H1 (cell line): ENCODE measurements around the gene RIBC1. TPM values are rescaled to one million over a fixed set of nuclear protein-coding genes. Genes with fewer than 3 reads are reported as not detected.

Experiments used
- CTCF ChIA-PET: fragments of 300-600 bp; sonication (Branson Sonifier 250); formaldehyde crosslinking; loops from one replicate; lab custom pipeline; 2021; ENCODE audit not compliant: partially characterized antibody; lab: Charles Lee
- POLR2A ChIA-PET: fragments of 300-600 bp; sonication (Branson Sonifier 250); formaldehyde crosslinking; loops from one replicate; lab custom pipeline; 2021; ENCODE audit warnings: inconsistent platforms; ENCODE audit not compliant: partially characterized antibody; lab: Charles Lee
- DNase-seq, 2 experiments: peaks; one replicate each; pipeline versions ENCODE4 v3.0.0 to v3.0.0-alpha.2; 2010 to 2022; ENCODE audit warnings: low spot score in 2 of 2, low read depth in 1 of 2, mixed read lengths in 1 of 2
- FAIRE-seq: peaks from 2 replicates; lab custom pipeline; 2011; peaks lifted over from hg19 to GRCh38; lab: Jason Lieb, UNC
- H2AFZ ChIP-seq: 2 replicates; pipeline ENCODE4 v1.8.1; 2012; ENCODE audit warnings: low read length, inconsistent platforms
- H2AK5ac ChIP-seq: 2 replicates; pipeline ENCODE4 v1.6.1; 2013; ENCODE audit warnings: low read depth, low read length
- H2BK120ac ChIP-seq: replicated peaks from 2 replicates; pipeline ENCODE3; 2013; ENCODE audit warnings: low read depth, low read length, inconsistent platforms
- H2BK12ac ChIP-seq: 2 replicates; pipeline ENCODE4 v1.6.1; 2013; ENCODE audit warnings: low read depth, low read length
- H2BK15ac ChIP-seq: 2 replicates; pipeline ENCODE4 v1.6.1; 2013; ENCODE audit warnings: low read length
- H2BK20ac ChIP-seq: 2 replicates; pipeline ENCODE4 v1.6.1; 2013; ENCODE audit warnings: low read length
- H2BK5ac ChIP-seq: 2 replicates; pipeline ENCODE4 v1.6.1; 2013; ENCODE audit warnings: low read depth, low read length
- H3K14ac ChIP-seq: 2 replicates; pipeline ENCODE4 v1.6.1; 2013; ENCODE audit warnings: inconsistent platforms; ENCODE audit not compliant: insufficient read length
- H3K18ac ChIP-seq: 2 replicates; pipeline ENCODE4 v1.6.1; 2013; ENCODE audit warnings: low read length; ENCODE audit errors: extremely low read depth
- H3K23ac ChIP-seq: 2 replicates; pipeline ENCODE4 v1.6.1; 2013; ENCODE audit warnings: inconsistent platforms; ENCODE audit not compliant: insufficient read length
- H3K23me2 ChIP-seq: 2 replicates; pipeline ENCODE4 v1.6.1; 2013; ENCODE audit warnings: low read depth, low read length
- H3K27ac ChIP-seq: 2 replicates; pipeline ENCODE4 v1.6.1; 2011; ENCODE audit warnings: low read depth, low read length, inconsistent platforms
- H3K27me3 ChIP-seq, 4 experiments: replicated peaks in 1 of 4; 1 replicate in 1 of 4; 2 replicates in 3 of 4; pipeline versions ENCODE4 v1.6.1 to v1.8.1; 2011 to 2013; ENCODE audit warnings: low read length in 3 of 4, mild to moderate bottlenecking in 3 of 4, inconsistent platforms in 2 of 4, mixed read lengths in 2 of 4, moderate library complexity in 1 of 4; ENCODE audit not compliant: control insufficient read depth in 3 of 4, insufficient read depth in 3 of 4; ENCODE audit errors: extremely low read depth in 1 of 4
- H3K36me3 ChIP-seq, 4 experiments: 2 replicates each; pipeline versions ENCODE4 v1.6.1 to v1.8.1; 2011 to 2013; ENCODE audit warnings: mild to moderate bottlenecking in 4 of 4, low read length in 3 of 4, moderate library complexity in 2 of 4, control low read depth in 1 of 4, inconsistent platforms in 1 of 4; ENCODE audit not compliant: insufficient read depth in 4 of 4, control insufficient read depth in 2 of 4
- H3K4ac ChIP-seq: replicated peaks from 2 replicates; pipeline ENCODE3; 2013; ENCODE audit warnings: low read length, low read depth, mixed read lengths, inconsistent platforms; ENCODE audit not compliant: insufficient read length
- H3K4me1 ChIP-seq, 4 experiments: replicated peaks in 1 of 4; 1 replicate in 1 of 4; 2 replicates in 3 of 4; pipeline versions ENCODE4 v1.6.1 to v1.8.1; 2011 to 2013; ENCODE audit warnings: low read length in 3 of 4, inconsistent platforms in 2 of 4, mixed read lengths in 1 of 4; ENCODE audit not compliant: insufficient read depth in 4 of 4, control insufficient read depth in 3 of 4
- H3K4me2 ChIP-seq, 2 experiments: 2 replicates each; pipeline versions ENCODE4 v1.6.1 to v1.8.1; 2011 to 2013; ENCODE audit warnings: low read depth in 2 of 2, low read length in 2 of 2, control low read depth in 1 of 2, inconsistent platforms in 1 of 2, mild to moderate bottlenecking in 1 of 2; ENCODE audit not compliant: insufficient read depth in 1 of 2
- H3K4me3 ChIP-seq, 4 experiments: fragments of 200-600, 300-600 bp in 1 of 4; sonication (generic), shearing (Covaris generic), sonication (Bioruptor Twin) in 1 of 4; 2 replicates each; pipeline versions ENCODE4 v1.5.1 to v1.8.1; 2011 to 2016; ENCODE audit warnings: low read length in 4 of 4, low read depth in 3 of 4, control low read depth in 2 of 4, inconsistent platforms in 2 of 4, mild to moderate bottlenecking in 2 of 4, mixed read lengths in 1 of 4, moderate library complexity in 1 of 4; ENCODE audit not compliant: insufficient read depth in 2 of 4; ENCODE audit errors: extremely low read depth in 1 of 4
- H3K56ac ChIP-seq: replicated peaks from 2 replicates; pipeline ENCODE3; 2013; ENCODE audit warnings: low read depth, mild to moderate bottlenecking, mixed read lengths, low read length, inconsistent platforms; ENCODE audit not compliant: insufficient read length
- H3K79me1 ChIP-seq: 2 replicates; pipeline ENCODE4 v1.6.1; 2013; ENCODE audit warnings: low read depth, low read length, control low read depth
- H3K79me2 ChIP-seq, 2 experiments: 2 replicates each; pipeline versions ENCODE4 v1.6.1 to v1.8.1; 2012 to 2013; ENCODE audit warnings: low read length in 2 of 2, mild to moderate bottlenecking in 2 of 2, inconsistent platforms in 1 of 2; ENCODE audit not compliant: insufficient read depth in 2 of 2, control insufficient read depth in 1 of 2
- H3K9ac ChIP-seq, 4 experiments: replicated peaks in 1 of 4; 1 replicate in 1 of 4; 2 replicates in 3 of 4; pipeline versions ENCODE4 v1.6.1 to v1.8.1; 2011 to 2013; ENCODE audit warnings: low read depth in 3 of 4, low read length in 3 of 4, control low read depth in 2 of 4, mild to moderate bottlenecking in 2 of 4, moderate library complexity in 2 of 4, inconsistent platforms in 1 of 4; ENCODE audit errors: extremely low read depth in 1 of 4
- H3K9me3 ChIP-seq, 2 experiments: 2 replicates each; pipeline versions ENCODE4 v1.6.1 to v1.8.1; 2012 to 2013; ENCODE audit warnings: mild to moderate bottlenecking in 2 of 2, moderate library complexity in 2 of 2, control low read depth in 1 of 2, inconsistent platforms in 1 of 2, low read depth in 1 of 2, low read length in 1 of 2, mixed read lengths in 1 of 2; ENCODE audit not compliant: insufficient read depth in 2 of 2
- H4K20me1 ChIP-seq, 2 experiments: replicated peaks in 1 of 2; 2 replicates each; pipeline versions ENCODE3 to v1.8.1; 2011 to 2013; ENCODE audit warnings: inconsistent platforms in 2 of 2, low read length in 2 of 2, mild to moderate bottlenecking in 1 of 2; ENCODE audit not compliant: insufficient read depth in 2 of 2, control insufficient read depth in 1 of 2
- H4K5ac ChIP-seq: 2 replicates; pipeline ENCODE4 v1.6.1; 2013; ENCODE audit warnings: low read length, low read depth, mixed read lengths, inconsistent platforms; ENCODE audit not compliant: insufficient read length
- H4K8ac ChIP-seq: 2 replicates; pipeline ENCODE4 v1.8.0; 2013; ENCODE audit warnings: mild to moderate bottlenecking, moderate library complexity, low read length, inconsistent platforms; ENCODE audit not compliant: insufficient read depth; ENCODE audit errors: extremely low read depth
- H4K91ac ChIP-seq: replicated peaks from 2 replicates; pipeline ENCODE3; 2013; ENCODE audit warnings: low read length, mixed read lengths, inconsistent platforms; ENCODE audit not compliant: insufficient read length
- JUN ChIP-seq: IDR thresholded peaks from 2 replicates; pipeline ENCODE4 v1.6.1; 2011; ENCODE audit warnings: low read depth, mild to moderate bottlenecking, improper control_type of control experiment, low read length
- KDM1A ChIP-seq: fragments of 200-600, 300-600 bp; sonication (generic); IDR thresholded peaks from 2 replicates; pipeline ENCODE4 v1.7.1; 2016; ENCODE audit warnings: mild to moderate bottlenecking, low read length, borderline replicate concordance
- POU5F1 ChIP-seq: IDR thresholded peaks from 2 replicates; pipeline ENCODE4 v1.6.1; 2011; ENCODE audit warnings: low read depth, mild to moderate bottlenecking, low read length, moderate library complexity
- SAP30 ChIP-seq: fragments of 300-600 bp; sonication (generic); IDR thresholded peaks from 2 replicates; pipeline ENCODE4 v1.7.1; 2012; ENCODE audit warnings: low read length, moderate library complexity, mild to moderate bottlenecking, inconsistent platforms; ENCODE audit not compliant: insufficient read depth, insufficient replicate concordance
- SIN3A ChIP-seq, 2 experiments: IDR thresholded peaks in 1 of 2; conservative IDR thresholded peaks in 1 of 2; 2 replicates each; pipeline ENCODE4 v1.6.1; 2011 to 2012; ENCODE audit warnings: low read length in 2 of 2, improper control_type of control experiment in 1 of 2, low read depth in 1 of 2, mild to moderate bottlenecking in 1 of 2
- WGBS, 2 experiments: shearing (Covaris generic) in 1 of 2; methylation state at CpG; one replicate each; pipeline versions ENCODE4 v1.1.6 to v1.1.7; 2013 to 2015; ENCODE audit warnings: low lambda C conversion rate in 2 of 2, mixed read lengths in 2 of 2, inconsistent platforms in 1 of 2, low coverage in 1 of 2, missing lambda C conversion rate in 1 of 2; ENCODE audit not compliant: insufficient replicate concordance in 2 of 2, insufficient coverage in 1 of 2, insufficient read length in 1 of 2; ENCODE audit errors: extremely low coverage in 1 of 2, missing lambda C conversion rate in 1 of 2; 5-methylcytosine and 5-hydroxymethylcytosine counted together
- polyA plus RNA-seq, 7 experiments: library from polyadenylated mRNA; depleted of rRNA in 3 of 7; stranded (reverse) in 5 of 7; unstranded in 2 of 7; fragments of >200 nt in 5 of 7; fragments of 200-250 nt in 2 of 7; gene quantifications; 1 replicate in 5 of 7; 2 replicates in 1 of 7; 4 replicates in 1 of 7; pipeline versions ENCODE4 v1.2.1 to v1.2.3, GENCODE V29; 2011 to 2013; ENCODE audit warnings: missing spikeins in 2 of 7, mixed read lengths in 2 of 7
- total RNA-seq: library from RNA; stranded (reverse); fragmentation: NEBNext Ultra II Directional; extraction: Animal tissue kit (Norgen Biotek cat#: 25700); gene quantifications from 2 replicates; pipeline ENCODE4 v1.2.1, GENCODE V29; 2021
- TF ChIP-seq, protein P1 (sequence below): IDR thresholded peaks from 2 replicates; pipeline ENCODE4 v1.6.1; 2012; ENCODE audit warnings: inconsistent platforms

The RIBC1 gene
- total and polyA plus RNA-seq, 2 of the 8 experiments (the other 6 are each of a cell fraction or from before 2014, with no cell fraction given), result 0.41 to 0.97 TPM

DNA sequence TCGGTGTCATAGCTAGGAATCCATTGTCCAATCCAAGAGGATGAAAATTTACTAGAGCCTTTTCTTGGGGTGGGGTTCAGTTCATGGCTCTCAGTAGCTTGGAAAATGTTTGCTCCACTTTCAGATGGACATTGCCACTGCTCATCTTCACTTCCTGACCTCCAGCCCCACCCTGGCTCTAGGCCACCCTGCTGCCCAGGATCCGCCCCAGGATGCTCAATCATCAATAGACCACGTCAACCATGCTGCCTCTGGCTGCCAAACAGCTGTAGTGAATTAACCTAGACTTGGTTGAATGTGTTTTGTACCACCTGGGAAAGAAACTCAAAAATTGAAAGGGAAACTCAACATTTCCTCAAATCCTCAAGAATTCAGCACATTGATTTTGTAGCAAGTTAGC is 48.7 kb downstream of the RIBC1 start:
- Histone ChIP-seq H2AK5ac (no peak overlapping the region), H3K27me3 (no peaks in the 10 kb centered on the region), H4K91ac (no peak overlapping the region), H3K56ac (no peak overlapping the region), H2AFZ (no peak overlapping the region), H3K4me2 (no peak overlapping the region), H4K5ac (no peak overlapping the region), H2BK5ac (no peak overlapping the region), H3K9me3 (no peaks in the 10 kb centered on the region), H3K36me3 (no peaks in the 10 kb centered on the region), H3K4me3 (no peak overlapping the region), H3K23me2 (no peaks in the 10 kb centered on the region), H2BK120ac (no peak overlapping the region), H3K4me1 (no peaks in the 10 kb centered on the region), H3K4ac (no peak overlapping the region), H3K79me2 (no peaks in the 10 kb centered on the region), H3K27ac (no peak overlapping the region), H4K20me1 (no peaks in the 10 kb centered on the region), H3K14ac (no peak overlapping the region), H3K23ac (no peak overlapping the region), H2BK15ac (no peak overlapping the region), H3K18ac (no peak overlapping the region), H4K8ac (no peak overlapping the region), H2BK20ac (no peak overlapping the region), H3K9ac (no peak overlapping the region), H2BK12ac (no peak overlapping the region), H3K79me1 (no peaks in the 10 kb centered on the region)
- TF ChIP-seq, protein P1, sequence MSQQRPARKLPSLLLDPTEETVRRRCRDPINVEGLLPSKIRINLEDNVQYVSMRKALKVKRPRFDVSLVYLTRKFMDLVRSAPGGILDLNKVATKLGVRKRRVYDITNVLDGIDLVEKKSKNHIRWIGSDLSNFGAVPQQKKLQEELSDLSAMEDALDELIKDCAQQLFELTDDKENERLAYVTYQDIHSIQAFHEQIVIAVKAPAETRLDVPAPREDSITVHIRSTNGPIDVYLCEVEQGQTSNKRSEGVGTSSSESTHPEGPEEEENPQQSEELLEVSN, result no peak
- TF ChIP-seq SIN3A (conservative IDR thresholded peaks at IDR 0.05 in 1 of 2, IDR thresholded peaks at IDR 0.05 in 1 of 2; ENCODE audit: low read depth in 1 of 2, low read length in 2 of 2) (no peak), SAP30 (no peak), POU5F1 (no peak), JUN (no peak), KDM1A (no peak)
- ChIA-PET CTCF (interaction anchor here (1.0 kb wide), 1 partner anchor 359 kb away, joined by 3 read pairs; no protein-coding TSS in a partner anchor), POLR2A (no interaction called here)
- 79% methylated on average over 3 of the region's 3 CpGs; no CpG with 5 or more reads in 1 of the 2 experiments for WGBS, 2 experiments
- FAIRE-seq, result no peak
- no peak for DNase-seq
